M059J (cell line): ENCODE data around the gene GSDME. TPM values are rescaled to one million over a fixed set of nuclear protein-coding genes. Genes with fewer than 3 reads are reported as not detected.
A peak's percentile ranks its signal among the peaks of the same experiment; 100 is the strongest.

ENCODE experiments used
- DNase-seq: peaks from one replicate; pipeline ENCODE4 v3.0.0-alpha.2; 2012; ENCODE audit warnings: low read depth
- total RNA-seq: library from RNA; depleted of rRNA; stranded (reverse); fragments of >200 nt; shearing (Covaris generic); gene quantifications from 2 replicates; pipeline ENCODE4 v1.2.3, GENCODE V29; 2014

GSDME gene
- total RNA-seq, 1 experiment from 2014 or later: 24.8 TPM

- no peak for DNase-seq
Measured at GRCh38 chr7:24769851-24770250, 12.6 kb upstream of the GSDME start.

DNA sequence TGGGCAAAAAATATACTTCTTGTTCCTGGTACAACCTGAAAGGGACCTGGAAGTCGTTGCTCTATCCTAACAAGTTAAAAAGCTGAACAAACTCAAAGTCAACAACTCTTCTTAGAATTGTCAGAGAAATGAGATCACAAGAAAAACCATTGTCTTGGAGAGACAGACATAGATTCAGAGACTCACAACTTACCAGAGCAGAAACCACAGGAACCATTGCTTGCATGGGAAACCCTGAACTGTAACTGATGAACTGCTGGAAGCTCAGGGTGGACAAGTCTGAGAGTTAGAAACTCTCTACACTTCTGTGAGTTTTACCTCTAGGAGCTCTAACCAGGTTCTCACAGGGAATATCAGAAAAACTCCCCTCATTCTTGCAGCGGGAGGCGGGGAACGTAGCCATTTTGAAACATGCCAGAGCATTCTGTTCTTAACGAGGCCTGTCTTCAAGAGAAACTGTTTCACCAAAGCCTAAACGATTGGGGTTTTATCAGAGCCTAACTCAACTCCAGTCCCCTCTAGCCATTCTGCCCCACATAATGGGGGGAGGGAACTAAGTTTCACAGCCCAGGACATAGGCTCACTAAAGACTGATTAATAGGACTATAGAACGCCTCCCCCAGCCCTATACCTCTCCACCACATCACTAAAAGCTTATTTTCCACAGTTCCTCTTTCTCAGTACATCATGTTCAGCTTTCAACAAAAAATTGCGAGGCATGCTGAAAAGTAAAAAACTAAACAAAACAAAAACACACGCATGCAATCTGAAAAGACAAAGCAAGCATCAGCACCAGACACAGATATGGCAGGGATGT is 12.0 kb upstream of the GSDME start:
- DNase-seq: no peak

DNA sequence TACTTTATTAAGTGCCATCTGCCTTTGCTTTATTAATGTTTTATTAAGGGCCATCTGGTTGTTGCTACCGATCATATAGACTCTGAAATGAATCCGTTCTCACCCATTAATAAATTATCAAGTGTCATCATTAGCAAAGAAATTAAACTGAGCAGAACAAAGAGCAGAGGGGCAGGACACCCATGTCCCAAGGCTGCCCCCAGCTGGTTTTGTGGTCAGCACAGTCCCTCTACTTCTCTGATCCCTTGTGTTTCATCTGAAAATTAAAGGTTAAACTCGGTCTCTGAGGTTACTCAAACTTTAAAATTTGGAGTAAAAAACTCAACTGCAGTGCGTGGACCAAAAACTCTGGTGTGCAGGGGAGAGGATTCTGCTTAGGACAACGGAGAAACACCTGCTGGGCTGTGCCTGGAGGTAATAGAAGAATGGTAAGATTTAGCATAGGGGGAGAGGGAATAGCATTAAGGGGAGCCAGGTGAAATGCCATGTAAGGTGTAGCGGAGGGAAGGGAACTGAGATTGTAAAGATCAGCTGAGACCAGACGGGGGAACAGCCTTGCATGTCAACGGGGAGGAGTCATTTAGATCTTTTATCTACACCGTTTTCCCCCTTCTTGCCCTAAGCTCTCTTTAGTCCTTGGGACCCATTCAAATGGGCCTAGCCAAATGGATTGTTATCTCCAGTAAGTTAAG is 10.8 kb upstream of the GSDME start:
- DNase-seq: no peak

GRCh38 chr7:24764972-24765744 is 7.9 kb upstream of the GSDME start:
- DNase-seq: no peak

- DNase-seq: no peak
Measured at GRCh38 chr7:24764011-24764410, 6.7 kb upstream of the GSDME start.

DNA sequence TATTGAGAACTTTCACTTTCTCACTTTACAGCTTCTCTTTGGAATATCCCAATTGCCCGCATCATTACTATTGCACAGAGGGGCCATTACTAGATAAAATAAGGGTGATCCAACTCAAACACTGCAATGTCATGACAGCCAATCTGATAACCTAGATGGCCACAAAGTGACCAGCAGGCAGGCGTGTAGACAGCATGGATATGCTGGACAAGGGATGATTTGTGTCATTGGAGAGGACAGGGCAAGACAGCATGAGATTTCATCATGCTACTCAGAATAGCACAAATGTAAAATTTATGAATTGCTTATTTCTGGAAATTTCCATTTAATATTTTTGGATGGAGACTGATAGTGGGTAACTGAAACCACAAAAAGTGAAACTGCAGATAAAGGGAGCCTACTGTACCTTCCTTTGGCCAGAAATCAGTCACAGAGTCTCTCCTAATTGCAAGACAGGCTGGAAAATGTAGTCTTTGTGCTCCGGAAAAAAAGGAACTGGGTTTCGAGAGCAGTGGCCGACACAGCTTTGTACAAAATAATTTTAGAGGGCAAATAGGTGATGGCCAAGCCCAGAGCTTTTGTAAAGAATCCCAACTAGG is 6.1 kb upstream of the GSDME start:
- DNase-seq: no peak

DNA sequence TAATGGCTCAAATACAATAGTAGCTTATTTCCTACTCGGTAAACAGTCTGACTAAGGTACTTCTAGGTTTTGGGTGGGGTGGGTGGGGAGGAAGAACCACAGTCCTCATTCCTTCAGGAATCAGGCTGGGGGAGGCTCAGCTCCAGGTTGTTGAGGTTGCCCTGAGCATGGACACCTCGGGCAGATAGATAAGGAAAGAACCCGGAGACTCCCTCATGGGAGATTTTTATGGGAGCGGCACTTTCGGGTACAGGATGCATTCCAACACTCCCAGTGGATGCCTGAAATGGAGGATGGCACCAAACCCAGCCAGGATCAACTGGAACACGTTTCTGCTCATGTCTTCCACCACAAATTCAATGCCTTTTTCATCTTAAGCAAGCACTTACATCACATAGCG is 5.5 kb upstream of the GSDME start:
- DNase-seq: no peak

GRCh38 chr7:24760968-24761367 is 3.7 kb upstream of the GSDME start:
- DNase-seq: no peak

DNA sequence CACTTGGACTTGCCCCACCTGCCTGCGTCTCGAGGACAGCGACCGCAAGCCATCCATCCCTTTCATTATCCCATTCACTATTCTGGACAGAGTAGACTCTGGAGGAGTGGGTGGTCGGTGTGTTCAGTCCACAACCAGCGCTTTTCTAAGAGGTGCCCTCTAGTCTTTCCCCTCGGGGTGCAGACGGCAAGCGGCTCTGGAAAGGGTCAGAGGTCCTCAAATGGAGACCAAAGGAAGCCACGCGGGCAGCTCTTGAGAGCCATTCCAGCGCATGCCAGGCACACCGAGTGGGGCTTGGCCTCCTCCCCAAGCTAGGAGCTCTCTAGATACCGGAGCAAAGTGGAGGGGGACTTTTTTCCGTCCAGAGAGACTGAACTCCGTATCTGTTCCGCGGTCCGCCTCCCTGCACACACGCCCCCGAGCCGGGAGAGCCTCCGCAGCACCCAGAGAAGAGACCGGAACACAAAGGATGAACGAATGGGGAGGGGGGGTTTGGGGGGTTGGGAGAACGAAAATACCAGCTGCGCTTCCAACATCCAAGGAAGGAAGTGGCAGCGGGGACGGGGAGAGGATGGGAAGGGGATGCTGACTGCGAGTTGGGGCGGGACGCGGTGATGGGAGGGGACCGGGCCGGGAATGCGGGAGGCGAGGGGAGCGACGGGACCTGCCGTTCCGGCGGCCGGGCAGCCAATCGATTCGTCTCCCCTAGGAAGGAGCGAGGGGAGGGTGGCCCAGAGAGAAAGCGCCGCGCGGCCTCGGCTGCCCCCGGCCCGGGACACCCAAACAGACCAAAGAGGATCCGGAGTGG is 515 bp downstream of the GSDME start:
- peak; percentile 73 for DNase-seq

GRCh38 chr7:24755541-24756407 is 1.5 kb downstream of the GSDME start:
- peak; percentile 93 for DNase-seq

DNA sequence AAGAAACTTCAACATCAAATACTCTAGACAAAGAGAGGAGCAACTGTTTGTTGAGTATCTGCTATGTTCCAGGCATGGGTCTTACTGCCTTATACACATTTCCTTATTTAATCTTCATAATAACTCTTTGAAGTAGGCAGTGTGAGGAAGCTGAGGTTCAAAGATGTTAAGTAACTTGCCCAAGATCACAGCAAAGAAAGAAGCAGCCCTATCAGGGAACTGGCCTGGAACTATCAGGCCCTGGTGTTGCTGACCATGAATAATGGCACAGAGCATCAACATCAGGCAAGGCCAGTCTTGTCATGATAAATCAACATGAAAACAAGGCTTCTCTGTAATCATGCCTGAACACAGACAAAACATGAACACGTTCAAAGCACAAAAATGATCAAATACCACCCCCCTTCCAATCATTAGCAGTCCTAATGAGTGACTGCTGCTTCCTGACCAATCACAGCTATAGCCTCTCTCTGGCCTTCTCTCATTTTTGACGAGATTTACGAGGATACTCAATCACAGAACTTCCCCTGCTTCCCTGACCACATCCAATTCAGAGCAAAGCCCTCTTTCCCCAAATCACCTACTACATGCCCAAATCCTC is 2.3 kb downstream of the GSDME start:
- peak; percentile 11 for DNase-seq

DNA sequence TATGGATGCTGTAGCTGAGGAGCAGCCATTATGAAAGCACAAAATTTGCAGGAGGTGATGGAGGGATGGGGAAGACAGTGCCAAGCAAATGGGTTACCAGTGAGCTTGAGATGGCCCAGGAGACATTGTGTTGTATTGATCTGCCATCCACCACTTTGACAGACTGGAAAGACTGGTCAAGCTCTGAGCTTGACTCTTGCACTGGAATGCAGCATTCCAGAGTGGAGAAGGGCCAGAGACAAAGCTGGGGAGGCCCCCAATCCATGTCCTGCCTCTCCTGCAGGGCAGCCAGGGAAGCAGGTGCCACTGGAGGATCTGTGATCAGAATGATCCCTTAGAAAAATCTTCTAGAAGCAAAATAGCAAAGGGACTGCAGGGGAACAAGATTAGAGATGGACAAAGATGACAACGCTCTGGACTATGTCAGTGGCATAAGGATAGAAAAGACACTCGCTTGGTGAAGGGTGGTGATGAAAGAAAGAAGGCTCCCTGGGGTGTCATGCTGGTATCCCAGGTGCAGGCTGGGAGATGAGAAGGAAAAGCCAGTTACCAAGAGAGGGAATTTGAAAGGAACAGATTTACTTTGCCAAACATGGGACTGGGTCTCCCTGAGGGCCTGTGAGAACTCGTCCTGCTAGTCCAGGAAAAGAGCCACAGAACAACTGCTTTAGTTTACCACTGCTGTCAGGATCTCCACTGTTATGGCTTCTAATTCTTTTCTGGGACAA is 5.0 kb downstream of the GSDME start:
- no peak for DNase-seq

DNA sequence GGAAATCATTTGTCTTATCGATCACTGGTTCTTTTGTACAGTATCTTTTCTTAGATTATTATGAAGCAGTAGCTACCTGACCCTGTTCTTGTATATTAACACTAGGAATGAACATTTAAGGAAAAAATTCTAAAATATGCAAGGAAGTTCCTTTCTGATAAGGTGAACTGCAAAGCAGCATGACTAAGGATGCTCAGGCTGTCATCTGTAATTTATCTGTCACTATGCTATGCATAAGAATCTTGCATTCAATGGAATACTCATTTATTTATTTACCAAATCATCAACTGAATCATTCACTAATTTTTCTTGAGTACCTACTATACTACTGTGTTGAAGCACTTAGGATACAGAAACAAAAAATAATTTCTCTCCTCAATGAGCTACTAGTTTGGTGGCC is 5.8 kb downstream of the GSDME start:
- no peak for DNase-seq

- no peak for DNase-seq
Measured at GRCh38 chr7:24750441-24751055, 6.7 kb downstream of the GSDME start.

DNA sequence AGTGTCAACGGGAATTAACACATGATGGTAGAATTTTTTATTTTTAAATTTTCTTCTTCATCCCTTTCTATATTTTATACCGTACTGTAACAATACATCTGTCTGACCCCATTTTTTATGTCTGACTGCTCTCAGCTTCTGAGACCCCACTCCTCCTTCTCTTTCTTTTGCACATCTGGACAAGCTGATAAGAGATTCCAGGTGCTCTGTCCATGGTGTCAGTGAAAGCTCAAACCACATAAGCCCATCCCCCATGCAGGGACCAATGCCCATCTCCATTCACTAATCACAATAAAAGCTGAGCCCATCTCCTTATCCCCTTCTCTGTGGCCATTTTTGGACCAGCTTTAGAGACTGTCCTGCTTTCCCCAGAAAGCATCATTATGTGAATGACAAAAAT is 8.7 kb downstream of the GSDME start:
- no peak for DNase-seq

DNA sequence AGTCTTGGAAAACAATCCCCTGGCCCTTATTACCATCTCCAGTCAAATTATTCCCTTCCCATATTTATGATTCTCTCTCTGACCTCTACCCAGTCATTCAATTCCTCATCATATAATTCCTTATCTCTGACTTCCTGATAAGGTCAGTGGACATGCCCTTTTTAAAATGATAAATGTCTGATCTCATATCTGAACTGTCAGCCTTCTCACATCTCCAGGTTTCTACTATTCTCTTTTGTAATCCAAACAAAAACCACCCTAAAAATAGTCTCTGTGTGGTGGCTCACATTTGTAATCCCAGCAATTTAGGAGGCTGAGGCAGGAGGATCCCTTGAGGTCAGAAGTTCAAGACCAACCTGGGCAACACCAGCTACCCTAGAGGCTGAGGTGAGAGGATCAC is 11.9 kb downstream of the GSDME start:
- DNase-seq: no peak

- DNase-seq: no peak
Measured at GRCh38 chr7:24743471-24743870, 13.8 kb downstream of the GSDME start.

DNA sequence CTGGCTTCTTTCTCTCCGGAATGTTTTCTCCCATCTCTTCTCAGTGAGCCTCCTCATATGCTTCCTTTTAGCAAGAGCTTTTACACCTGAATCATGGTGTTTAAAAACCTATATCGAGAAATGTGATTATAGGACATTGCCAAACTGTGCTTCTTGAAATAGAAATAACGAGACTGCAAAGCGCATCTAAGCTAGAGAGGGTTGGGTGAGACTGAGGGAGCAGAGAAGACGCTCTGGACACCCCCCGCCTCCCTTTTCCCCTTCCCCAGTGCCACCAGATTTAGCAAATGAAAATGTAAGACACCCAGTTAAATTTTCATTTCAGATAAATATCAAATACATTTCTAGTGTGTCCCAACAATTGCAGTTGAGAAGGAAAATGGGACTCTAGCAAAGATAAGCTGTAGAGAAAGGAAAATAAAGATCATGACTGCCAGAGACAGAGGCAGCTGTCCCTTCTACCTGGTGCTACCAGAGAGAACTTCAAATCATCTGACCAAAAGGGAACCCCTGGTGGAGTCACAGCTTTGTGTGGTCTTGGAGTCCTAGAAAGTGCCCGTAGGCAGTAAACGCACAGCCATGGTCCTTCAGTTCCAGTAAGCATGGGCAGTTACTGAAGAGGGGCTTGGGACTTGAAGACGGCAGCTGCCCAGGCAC is 14.6 kb downstream of the GSDME start:
- no peak for DNase-seq
